Putamen (tissue), 1 donor: ENCODE data around the gene NT5DC3.
"Not testable (repeated sequence)": the region's sequence is repeated elsewhere in the genome, so short reads cannot be mapped to it uniquely, and the experiment has no call there.

Experiments used
- DNase-seq: peaks from one replicate; pipeline ENCODE4 v3.0.0-alpha.2; 2016; ENCODE audit warnings: low spot score

Gene NT5DC3

GRCh38 chr12:103832048-103832997, 8.7 kb downstream of the NT5DC3 start:
- no peak for DNase-seq

GRCh38 chr12:103830730-103831320, 10.2 kb downstream of the NT5DC3 start:
- DNase-seq, result no peak

- DNase-seq, result no peak
Observed at GRCh38 chr12:103830025-103830725, 10.9 kb downstream of the NT5DC3 start.

GRCh38 chr12:103829092-103829491, 11.9 kb downstream of the NT5DC3 start:
- DNase-seq, result no peak

GRCh38 chr12:103827911-103828391, 13.1 kb downstream of the NT5DC3 start:
- DNase-seq, result no peak

GRCh38 chr12:103824845-103825244, 16.2 kb downstream of the NT5DC3 start:
- no peak for DNase-seq

- no peak for DNase-seq
Observed at GRCh38 chr12:103824290-103824689, 16.7 kb downstream of the NT5DC3 start.

- DNase-seq, result no peak
Observed at GRCh38 chr12:103823871-103824270, 17.2 kb downstream of the NT5DC3 start.

GRCh38 chr12:103821773-103822172, 19.3 kb downstream of the NT5DC3 start:
- no peak for DNase-seq

GRCh38 chr12:103820881-103821489, 20.0 kb downstream of the NT5DC3 start:
- DNase-seq, result no peak

- no peak for DNase-seq
Observed at GRCh38 chr12:103820361-103820760, 20.7 kb downstream of the NT5DC3 start.

GRCh38 chr12:103819892-103820291, 21.1 kb downstream of the NT5DC3 start:
- no peak for DNase-seq

- no peak for DNase-seq
Observed at GRCh38 chr12:103819312-103819711, 21.7 kb downstream of the NT5DC3 start.

- no peak for DNase-seq
Observed at GRCh38 chr12:103817791-103818190, 23.2 kb downstream of the NT5DC3 start.

- no peak for DNase-seq
Observed at GRCh38 chr12:103816663-103817062, 24.4 kb downstream of the NT5DC3 start.

GRCh38 chr12:103814436-103814835, 26.6 kb downstream of the NT5DC3 start:
- DNase-seq, result no peak

- no peak for DNase-seq
Observed at GRCh38 chr12:103813949-103814348, 27.1 kb downstream of the NT5DC3 start.

GRCh38 chr12:103813426-103813825, 27.6 kb downstream of the NT5DC3 start:
- no peak for DNase-seq

GRCh38 chr12:103812789-103813188, 28.2 kb downstream of the NT5DC3 start:
- no peak for DNase-seq

- DNase-seq, result no peak
Observed at GRCh38 chr12:103811791-103812190, 29.2 kb downstream of the NT5DC3 start.

GRCh38 chr12:103810111-103810510, 30.9 kb downstream of the NT5DC3 start:
- no peak for DNase-seq

- not testable (repeated sequence) for DNase-seq
Observed at GRCh38 chr12:103809639-103810038, 31.4 kb downstream of the NT5DC3 start.
